ENCODE results near the gene ALPK1.

DNA sequence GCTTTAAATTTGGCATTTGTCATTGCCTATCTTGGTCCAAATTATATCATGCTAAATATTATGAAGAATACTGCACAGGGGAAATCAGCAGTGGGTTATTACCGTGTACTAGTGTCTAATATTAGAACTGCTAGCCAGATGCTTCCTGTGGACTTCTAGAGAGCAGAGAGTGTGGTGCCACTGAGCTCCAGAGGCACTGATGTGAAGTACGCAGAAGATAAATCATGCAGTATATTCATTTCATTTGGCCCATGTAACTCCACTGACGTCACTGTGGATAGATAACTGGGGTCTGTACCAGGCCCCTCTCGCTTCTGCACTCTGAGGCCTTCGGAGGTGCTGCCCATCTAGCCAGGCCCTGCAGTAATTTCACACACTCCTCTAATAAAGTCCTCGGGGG lies 80.0 kb downstream of the ALPK1 start:
- TF ChIP-seq CTCF (IDR thresholded peaks at IDR 0.05) (no peak), POLR2A (IDR thresholded peaks at IDR 0.05) (no peak), POLR2AphosphoS5 (IDR thresholded peaks at IDR 0.05) (no peak)
